H9 (cell line): ENCODE measurements around the gene UTS2B. TPM values are rescaled to one million over a fixed set of nuclear protein-coding genes. Genes with fewer than 3 reads are reported as not detected.

Source experiments
- DNase-seq: peaks from one replicate; pipeline ENCODE4 v3.0.0-alpha.2; 2017
- H2AFZ ChIP-seq: one replicate; pipeline ENCODE4 v1.6.1; 2013; ENCODE audit warnings: mild to moderate bottlenecking, low read length, control low read depth, moderate library complexity
- H2AK5ac ChIP-seq: 2 replicates; pipeline ENCODE4 v1.6.1; 2013; ENCODE audit warnings: low read length, control low read depth, mixed read lengths; ENCODE audit not compliant: insufficient read length
- H2BK120ac ChIP-seq: one replicate; pipeline ENCODE4 v1.6.1; 2013; ENCODE audit warnings: low read depth, mild to moderate bottlenecking, low read length, control low read depth, inconsistent platforms; ENCODE audit not compliant: poor library complexity, severe bottlenecking
- H2BK12ac ChIP-seq: 2 replicates; pipeline ENCODE4 v1.6.1; 2013; ENCODE audit warnings: low read length, control low read depth, mixed read lengths, low read depth; ENCODE audit not compliant: insufficient read length
- H2BK15ac ChIP-seq: 2 replicates; pipeline ENCODE4 v1.6.1; 2013; ENCODE audit warnings: low read depth, low read length, control low read depth
- H2BK20ac ChIP-seq: one replicate; pipeline ENCODE4 v1.6.1; 2013; ENCODE audit warnings: low read depth, mild to moderate bottlenecking, low read length, control low read depth, inconsistent platforms; ENCODE audit not compliant: poor library complexity, severe bottlenecking
- H2BK5ac ChIP-seq: 2 replicates; pipeline ENCODE4 v1.6.1; 2013; ENCODE audit warnings: low read length, control low read depth, mixed read lengths; ENCODE audit not compliant: insufficient read length
- H3K14ac ChIP-seq: 2 replicates; pipeline ENCODE4 v1.6.1; 2013; ENCODE audit warnings: low read length, control low read depth; ENCODE audit not compliant: insufficient read depth
- H3K18ac ChIP-seq: 2 replicates; pipeline ENCODE4 v1.6.1; 2013; ENCODE audit warnings: low read depth, mild to moderate bottlenecking, mixed read lengths, low read length, control low read depth; ENCODE audit not compliant: insufficient read length
- H3K23ac ChIP-seq: 2 replicates; pipeline ENCODE4 v1.6.1; 2013; ENCODE audit warnings: low read length, control low read depth, mixed read lengths, low read depth; ENCODE audit not compliant: insufficient read length
- H3K23me2 ChIP-seq: 2 replicates; pipeline ENCODE4 v1.6.1; 2013; ENCODE audit warnings: low read depth, mild to moderate bottlenecking, mixed read lengths, low read length, control low read depth; ENCODE audit not compliant: insufficient read length, poor library complexity, severe bottlenecking
- H3K27ac ChIP-seq: 2 replicates; pipeline ENCODE4 v1.5.1; 2013; ENCODE audit warnings: low read length, control low read depth, mixed read lengths, low read depth; ENCODE audit not compliant: insufficient read length
- H3K27me3 ChIP-seq: 2 replicates; pipeline ENCODE4 v1.6.1; 2013; ENCODE audit warnings: low read length, control low read depth, inconsistent platforms; ENCODE audit not compliant: insufficient read depth
- H3K4ac ChIP-seq: 2 replicates; pipeline ENCODE4 v1.6.1; 2013; ENCODE audit warnings: low read depth, mild to moderate bottlenecking, control low read depth, inconsistent platforms, low read length, moderate library complexity
- H3K4me1 ChIP-seq: 2 replicates; pipeline ENCODE4 v1.6.1; 2013; ENCODE audit warnings: low read length, control low read depth, inconsistent platforms; ENCODE audit not compliant: insufficient read depth
- H3K4me2 ChIP-seq: 2 replicates; pipeline ENCODE4 v1.6.1; 2013; ENCODE audit warnings: low read length, control low read depth, mixed read lengths; ENCODE audit not compliant: insufficient read length, insufficient read depth
- H3K56ac ChIP-seq: 2 replicates; pipeline ENCODE4 v1.6.1; 2013; ENCODE audit warnings: low read depth, mild to moderate bottlenecking, mixed read lengths, low read length, control low read depth; ENCODE audit not compliant: insufficient read length
- H3K79me1 ChIP-seq: 2 replicates; pipeline ENCODE4 v1.6.1; 2013; ENCODE audit warnings: low read depth, mild to moderate bottlenecking, moderate library complexity, low read length, control low read depth, inconsistent platforms; ENCODE audit not compliant: insufficient read depth, poor library complexity, severe bottlenecking
- H3K79me2 ChIP-seq: 2 replicates; pipeline ENCODE4 v1.6.1; 2013; ENCODE audit warnings: low read length, control low read depth, inconsistent platforms; ENCODE audit not compliant: insufficient read depth
- H3K9ac ChIP-seq: 2 replicates; pipeline ENCODE4 v1.6.1; 2013; ENCODE audit warnings: low read length, control low read depth, mixed read lengths; ENCODE audit not compliant: insufficient read length; ENCODE audit errors: extremely low read depth
- H3K9me3 ChIP-seq: one replicate; pipeline ENCODE4 v1.6.1; 2013; ENCODE audit warnings: low read depth, low read length, inconsistent platforms; ENCODE audit not compliant: control insufficient read depth
- H3T11ph ChIP-seq: one replicate; pipeline ENCODE4 v1.6.1; 2013; ENCODE audit warnings: mild to moderate bottlenecking, low read length, control low read depth, inconsistent platforms
- H4K20me1 ChIP-seq: one replicate; pipeline ENCODE4 v1.6.1; 2013; ENCODE audit not compliant: control insufficient read depth, insufficient read length, insufficient read depth
- H4K5ac ChIP-seq: 2 replicates; pipeline ENCODE4 v1.6.1; 2013; ENCODE audit warnings: low read depth, mild to moderate bottlenecking, mixed read lengths, low read length, control low read depth; ENCODE audit not compliant: insufficient read length
- H4K8ac ChIP-seq: replicated peaks from 2 replicates; pipeline ENCODE4 v1.6.1; 2013; ENCODE audit warnings: low read length, control low read depth, mixed read lengths, low read depth; ENCODE audit not compliant: insufficient read length
- H4K91ac ChIP-seq: 2 replicates; pipeline ENCODE4 v1.6.1; 2013; ENCODE audit warnings: low read depth, mild to moderate bottlenecking, moderate library complexity, mixed read lengths, low read length, control low read depth; ENCODE audit not compliant: insufficient read length
- H3K27ac Mint-ChIP-seq, 3 experiments: 2 replicates in 2 of 3; 3 replicates in 1 of 3; pipeline ENCODE4 v1.8.0; 2020 to 2021; ENCODE audit warnings: mixed read lengths in 3 of 3, mild to moderate bottlenecking in 1 of 3, moderate library complexity in 1 of 3
- H3K27me3 Mint-ChIP-seq: 2 replicates; pipeline ENCODE4 v1.8.0; 2021; ENCODE audit warnings: low read depth, mild to moderate bottlenecking, moderate library complexity, mixed read lengths
- H3K36me3 Mint-ChIP-seq, 3 experiments: 2 replicates in 2 of 3; 3 replicates in 1 of 3; pipeline ENCODE4 v1.8.0; 2020 to 2021; ENCODE audit warnings: low read depth in 3 of 3, mixed read lengths in 3 of 3; ENCODE audit not compliant: insufficient read depth in 1 of 3
- H3K4me1 Mint-ChIP-seq, 2 experiments: 2 replicates each; pipeline ENCODE4 v1.8.0; 2020; ENCODE audit warnings: mixed read lengths in 2 of 2
- H3K4me3 Mint-ChIP-seq, 2 experiments: 2 replicates in 1 of 2; 3 replicates in 1 of 2; pipeline ENCODE4 v1.8.0; 2020 to 2021; ENCODE audit warnings: mild to moderate bottlenecking in 2 of 2, mixed read lengths in 2 of 2, moderate library complexity in 1 of 2
- H3K9me3 Mint-ChIP-seq, 2 experiments: 2 replicates in 1 of 2; 3 replicates in 1 of 2; pipeline ENCODE4 v1.8.0; 2020; ENCODE audit warnings: mild to moderate bottlenecking in 2 of 2, mixed read lengths in 2 of 2, moderate library complexity in 1 of 2
- WGBS: extraction: QIAGEN DNeasy Blood & Tissue Kit; methylation state at CpG from one replicate; pipeline ENCODE4 v1.1.7; 2013; ENCODE audit warnings: missing lambda C conversion rate, low lambda C conversion rate, mixed read lengths; ENCODE audit not compliant: insufficient read length; ENCODE audit errors: extremely low coverage; 5-methylcytosine and 5-hydroxymethylcytosine counted together
- total RNA-seq: library from RNA; stranded (reverse); gene quantifications from 2 replicates; pipeline ENCODE4 v1.2.1, GENCODE V29; 2021
- TF ChIP-seq, protein P1 (sequence below): fragments of 200-600 bp; sonication (generic); conservative IDR thresholded peaks from 3 replicates; pipeline ENCODE4 v1.8.0; 2021; ENCODE audit warnings: antibody characterized with exemption, mild to moderate bottlenecking

UTS2B gene
- total RNA-seq, 1 experiment from 2014 or later: 0.09 TPM

- WGBS: no CpG with 5 or more reads among the region's 5 CpGs
- Histone ChIP-seq H3K9ac (no peak overlapping the region), H3K23ac (no peak overlapping the region), H2BK12ac (no peak overlapping the region), H3K56ac (no peak overlapping the region), H4K5ac (no peak overlapping the region), H3K27me3 (no peaks in the 10 kb centered on the region), H3K23me2 (no peaks in the 10 kb centered on the region), H3K14ac (no peak overlapping the region), H4K20me1 (no peaks in the 10 kb centered on the region), H4K8ac (no peak overlapping the region), H3K79me1 (no peaks in the 10 kb centered on the region), H3K18ac (no peak overlapping the region), H3K79me2 (no peaks in the 10 kb centered on the region), H3K27ac (no peak overlapping the region), H2BK120ac (no peak overlapping the region), H2AFZ (no peak overlapping the region), H3K4ac (no peak overlapping the region), H2AK5ac (no peak overlapping the region), H3T11ph (no peak overlapping the region), H3K4me1 (peaks cover 13% of the 10 kb centered on the region; the same call in 1 of the 2 replicates), H2BK5ac (no peak overlapping the region), H2BK20ac (no peak overlapping the region), H3K9me3 (no peaks in the 10 kb centered on the region), H2BK15ac (no peak overlapping the region), H4K91ac (no peak overlapping the region), H3K4me2 (no peak overlapping the region)
- Mint-ChIP-seq H3K27me3 (no peaks in the 10 kb centered on the region), H3K36me3 (no peaks in the 10 kb centered on the region; a peak in 1 of 7 replicates), H3K27ac (peak overlapping the region; percentile 87 to 92 (median 89); a peak in 6 of 7 replicates), H3K4me1 (peaks cover 52 to 74% of the 10 kb centered on the region in 2 experiments), H3K4me3 (peak overlapping the region in 1 of 2 experiments; percentile 16; a peak in 1 of 5 replicates), H3K9me3 (no peaks in the 10 kb centered on the region; a peak in 1 of 5 replicates)
- no peak for DNase-seq
- TF ChIP-seq, protein P1, sequence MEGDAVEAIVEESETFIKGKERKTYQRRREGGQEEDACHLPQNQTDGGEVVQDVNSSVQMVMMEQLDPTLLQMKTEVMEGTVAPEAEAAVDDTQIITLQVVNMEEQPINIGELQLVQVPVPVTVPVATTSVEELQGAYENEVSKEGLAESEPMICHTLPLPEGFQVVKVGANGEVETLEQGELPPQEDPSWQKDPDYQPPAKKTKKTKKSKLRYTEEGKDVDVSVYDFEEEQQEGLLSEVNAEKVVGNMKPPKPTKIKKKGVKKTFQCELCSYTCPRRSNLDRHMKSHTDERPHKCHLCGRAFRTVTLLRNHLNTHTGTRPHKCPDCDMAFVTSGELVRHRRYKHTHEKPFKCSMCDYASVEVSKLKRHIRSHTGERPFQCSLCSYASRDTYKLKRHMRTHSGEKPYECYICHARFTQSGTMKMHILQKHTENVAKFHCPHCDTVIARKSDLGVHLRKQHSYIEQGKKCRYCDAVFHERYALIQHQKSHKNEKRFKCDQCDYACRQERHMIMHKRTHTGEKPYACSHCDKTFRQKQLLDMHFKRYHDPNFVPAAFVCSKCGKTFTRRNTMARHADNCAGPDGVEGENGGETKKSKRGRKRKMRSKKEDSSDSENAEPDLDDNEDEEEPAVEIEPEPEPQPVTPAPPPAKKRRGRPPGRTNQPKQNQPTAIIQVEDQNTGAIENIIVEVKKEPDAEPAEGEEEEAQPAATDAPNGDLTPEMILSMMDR: no peak
Observed at GRCh38 chr3:191255156-191255555, 75.2 kb downstream of the UTS2B start.
